Caco-2 (cell line): ENCODE data around the gene AP3S2. TPM values are rescaled to one million over a fixed set of nuclear protein-coding genes. Genes with fewer than 3 reads are reported as not detected.

Experiments
- BruUV-seq: library from RNA; stranded (reverse); fragments of 400-500 nt; replicated peaks from 2 replicates; lab custom pipeline; 2021; lab: Mats Ljungman, UMichigan
- CTCF ChIA-PET: fragments of 300-600 bp; sonication (Branson Sonifier 250); formaldehyde crosslinking; loops from one replicate; lab custom pipeline; 2022; ENCODE audit warnings: antibody characterized with exemption; lab: Charles Lee
- POLR2A ChIA-PET: fragments of 300-600 bp; sonication (Branson Sonifier 250); formaldehyde crosslinking; loops from one replicate; lab custom pipeline; 2022; ENCODE audit warnings: antibody characterized with exemption; lab: Charles Lee
- DNase-seq, 2 experiments: peaks; one replicate each; pipeline versions ENCODE4 v3.0.0 to v3.0.0-alpha.2; 2020 to 2022
- H3K27me3 ChIP-seq: replicated peaks from 2 replicates; pipeline ENCODE4 v1.6.0; 2011; ENCODE audit warnings: low read length; ENCODE audit not compliant: control insufficient read depth, insufficient read depth
- H3K36me3 ChIP-seq: 2 replicates; pipeline ENCODE4 v1.5.1; 2011; ENCODE audit warnings: low read length; ENCODE audit not compliant: control insufficient read depth, insufficient read depth
- H3K4me1 ChIP-seq: fragments of 250-450 bp; sonication (Bioruptor Pico); 2 replicates; pipeline ENCODE4 v1.5.1; 2020; ENCODE audit warnings: mild to moderate bottlenecking
- H3K4me3 ChIP-seq: 2 replicates; pipeline ENCODE4 v1.5.1; 2011; ENCODE audit warnings: low read depth, mild to moderate bottlenecking, control low read depth, low read length
- H3K9me3 ChIP-seq: fragments of 250-450 bp; sonication (Bioruptor Pico); 2 replicates; pipeline ENCODE4 v1.5.1; 2020; ENCODE audit warnings: mild to moderate bottlenecking, moderate library complexity
- H3K27ac Mint-ChIP-seq: one replicate; pipeline ENCODE4 v1.8.0; 2022; ENCODE audit warnings: mixed read lengths; ENCODE audit not compliant: unreplicated experiment
- H3K27me3 Mint-ChIP-seq: one replicate; pipeline ENCODE4 v1.8.0; 2022; ENCODE audit warnings: mixed read lengths; ENCODE audit not compliant: insufficient read depth, unreplicated experiment
- H3K36me3 Mint-ChIP-seq: one replicate; pipeline ENCODE4 v1.8.0; 2022; ENCODE audit warnings: mild to moderate bottlenecking, mixed read lengths; ENCODE audit not compliant: insufficient read depth, unreplicated experiment
- H3K4me1 Mint-ChIP-seq: one replicate; pipeline ENCODE4 v1.8.0; 2022; ENCODE audit warnings: low read depth, mixed read lengths; ENCODE audit not compliant: unreplicated experiment
- H3K4me3 Mint-ChIP-seq: one replicate; pipeline ENCODE4 v1.8.0; 2022; ENCODE audit warnings: mild to moderate bottlenecking, moderate library complexity, mixed read lengths; ENCODE audit not compliant: unreplicated experiment
- H3K9me3 Mint-ChIP-seq: one replicate; pipeline ENCODE4 v1.8.0; 2022; ENCODE audit warnings: mixed read lengths; ENCODE audit not compliant: unreplicated experiment
- intact Hi-C: fragments of 100-400 bp; cut with micrococcal nuclease; formaldehyde crosslinking; loops from one replicate; pipeline ENCODE4 v1.10.0; 2022; ENCODE audit not compliant: unreplicated experiment
- total RNA-seq: library from RNA; stranded (reverse); gene quantifications from 2 replicates; pipeline ENCODE4 v1.2.3, GENCODE V29; 2022
- TF ChIP-seq, protein P1 (sequence below), 2 experiments: fragments of 200-600 bp in 1 of 2; IDR thresholded peaks; 1 replicate in 1 of 2; 2 replicates in 1 of 2; pipeline versions ENCODE4 v1.5.1 to v1.8.0; 2011 to 2022; ENCODE audit warnings: antibody characterized with exemption in 1 of 2, control low read depth in 1 of 2, inconsistent platforms in 1 of 2, low read depth in 1 of 2, low read length in 1 of 2, mild to moderate bottlenecking in 1 of 2, moderate library complexity in 1 of 2; ENCODE audit not compliant: insufficient read depth in 1 of 2, severe bottlenecking in 1 of 2, unreplicated experiment in 1 of 2

The AP3S2 gene
- total RNA-seq, 1 experiment from 2014 or later, result 28.1 TPM

- ChIA-PET POLR2A (no interaction called here), CTCF (interaction anchor here (1.2 kb wide), 1 partner anchor 132 kb away, joined by 5 read pairs; no protein-coding TSS in a partner anchor)
- H3K27me3 Mint-ChIP-seq, result no peaks in the 10 kb centered on the region
- H3K9me3 Mint-ChIP-seq, result no peaks in the 10 kb centered on the region
- H3K9me3 ChIP-seq, result no peaks in the 10 kb centered on the region
- H3K4me1 ChIP-seq, result peaks cover 19% of the 10 kb centered on the region
- peak in 1 of 2 experiments; percentile 38 for DNase-seq
- H3K4me3 Mint-ChIP-seq, result no peak overlapping the region
- intact Hi-C loops, result no loop called here
- H3K27ac Mint-ChIP-seq, result peak overlapping the region; percentile 32
- H3K36me3 ChIP-seq, result no peaks in the 10 kb centered on the region; the same call in 1 of the 2 replicates
- no peaks in the 10 kb centered on the region for H3K36me3 Mint-ChIP-seq
- TF ChIP-seq, protein P1, sequence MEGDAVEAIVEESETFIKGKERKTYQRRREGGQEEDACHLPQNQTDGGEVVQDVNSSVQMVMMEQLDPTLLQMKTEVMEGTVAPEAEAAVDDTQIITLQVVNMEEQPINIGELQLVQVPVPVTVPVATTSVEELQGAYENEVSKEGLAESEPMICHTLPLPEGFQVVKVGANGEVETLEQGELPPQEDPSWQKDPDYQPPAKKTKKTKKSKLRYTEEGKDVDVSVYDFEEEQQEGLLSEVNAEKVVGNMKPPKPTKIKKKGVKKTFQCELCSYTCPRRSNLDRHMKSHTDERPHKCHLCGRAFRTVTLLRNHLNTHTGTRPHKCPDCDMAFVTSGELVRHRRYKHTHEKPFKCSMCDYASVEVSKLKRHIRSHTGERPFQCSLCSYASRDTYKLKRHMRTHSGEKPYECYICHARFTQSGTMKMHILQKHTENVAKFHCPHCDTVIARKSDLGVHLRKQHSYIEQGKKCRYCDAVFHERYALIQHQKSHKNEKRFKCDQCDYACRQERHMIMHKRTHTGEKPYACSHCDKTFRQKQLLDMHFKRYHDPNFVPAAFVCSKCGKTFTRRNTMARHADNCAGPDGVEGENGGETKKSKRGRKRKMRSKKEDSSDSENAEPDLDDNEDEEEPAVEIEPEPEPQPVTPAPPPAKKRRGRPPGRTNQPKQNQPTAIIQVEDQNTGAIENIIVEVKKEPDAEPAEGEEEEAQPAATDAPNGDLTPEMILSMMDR (IDR thresholded peaks at IDR 0.05; ENCODE audit: insufficient read depth in 1 of 2, low read depth in 1 of 2, low read length in 1 of 2, severe bottlenecking in 1 of 2, unreplicated experiment in 1 of 2), result no peak
- no peaks in the 10 kb centered on the region for H3K27me3 ChIP-seq
- H3K4me3 ChIP-seq, result no peak overlapping the region
- H3K4me1 Mint-ChIP-seq, result peaks cover 20% of the 10 kb centered on the region
- BruUV-seq, result no TSS peak
Measured at GRCh38 chr15:89917442-89918101, 23.8 kb upstream of the AP3S2 start.

- POLR2A ChIA-PET, result no interaction called here
- no peaks in the 10 kb centered on the region for H3K27me3 Mint-ChIP-seq
- Histone ChIP-seq H3K4me1 (peaks cover 26% of the 10 kb centered on the region), H3K9me3 (no peaks in the 10 kb centered on the region), H3K4me3 (no peak overlapping the region), H3K27me3 (no peaks in the 10 kb centered on the region), H3K36me3 (no peaks in the 10 kb centered on the region; the same call in 1 of the 2 replicates)
- H3K36me3 Mint-ChIP-seq, result no peaks in the 10 kb centered on the region
- peaks cover 25% of the 10 kb centered on the region for H3K4me1 Mint-ChIP-seq
- CTCF ChIA-PET, result no interaction called here
- DNase-seq, result no peak
- no peak overlapping the region for H3K4me3 Mint-ChIP-seq
- TF ChIP-seq, protein P1 (IDR thresholded peaks at IDR 0.05; ENCODE audit: insufficient read depth in 1 of 2, low read depth in 1 of 2, low read length in 1 of 2, severe bottlenecking in 1 of 2, unreplicated experiment in 1 of 2), result no peak
- no TSS peak for BruUV-seq
- H3K9me3 Mint-ChIP-seq, result no peaks in the 10 kb centered on the region
- no peak overlapping the region for H3K27ac Mint-ChIP-seq
- intact Hi-C loops, result no loop called here
Measured at GRCh38 chr15:89916660-89917059, 22.9 kb upstream of the AP3S2 start.

- Histone ChIP-seq H3K4me1 (peaks cover 23% of the 10 kb centered on the region), H3K9me3 (no peaks in the 10 kb centered on the region), H3K4me3 (peak within 1 kb of the TSS; percentile 54), H3K36me3 (no peaks in the 10 kb centered on the region; the same call in 1 of the 2 replicates), H3K27me3 (no peaks in the 10 kb centered on the region)
- Mint-ChIP-seq H3K9me3 (no peaks in the 10 kb centered on the region), H3K4me1 (peaks cover 33% of the 10 kb centered on the region), H3K27ac (peak within 1 kb of the TSS; percentile 75), H3K27me3 (no peaks in the 10 kb centered on the region), H3K4me3 (peak within 1 kb of the TSS; percentile 84), H3K36me3 (peaks cover 5% of the 10 kb centered on the region)
- TF ChIP-seq, protein P1 (IDR thresholded peaks at IDR 0.05; ENCODE audit: insufficient read depth in 1 of 2, low read depth in 1 of 2, low read length in 1 of 2, severe bottlenecking in 1 of 2, unreplicated experiment in 1 of 2), result no peak
- ChIA-PET CTCF (interaction anchor here (1.1 to 1.4 kb wide), 2 partner anchors 14 to 59 kb away, joined by 4 to 5 read pairs; no protein-coding TSS in a partner anchor), POLR2A (interaction anchor here (0.6 to 1.1 kb wide), 2 partner anchors 29 to 162 kb away, joined by 3 to 4 read pairs; no protein-coding TSS in a partner anchor)
- intact Hi-C loops, result loop anchor here (2.0 to 5.0 kb wide), 2 partner anchors 14 to 174 kb away; no protein-coding TSS in a partner anchor
- BruUV-seq, result no TSS peak
- DNase-seq, result peak; percentile 67 to 77
Measured at GRCh38 chr15:89912674-89913396, 19.0 kb upstream of the AP3S2 start, which contains the start of gene ARPIN. ARPIN (minus strand) TSS chr15:89912952; CDS start chr15:89912835, 117 bp downstream.
